ENCODE measurements around the gene LRBA. TPM values are rescaled to one million over a fixed set of nuclear protein-coding genes. Genes with fewer than 3 reads are reported as not detected.
"Not testable (repeated sequence)": the region's sequence is repeated elsewhere in the genome, so short reads cannot be mapped to it uniquely, and the experiment has no call there.

Gene LRBA, protein sequence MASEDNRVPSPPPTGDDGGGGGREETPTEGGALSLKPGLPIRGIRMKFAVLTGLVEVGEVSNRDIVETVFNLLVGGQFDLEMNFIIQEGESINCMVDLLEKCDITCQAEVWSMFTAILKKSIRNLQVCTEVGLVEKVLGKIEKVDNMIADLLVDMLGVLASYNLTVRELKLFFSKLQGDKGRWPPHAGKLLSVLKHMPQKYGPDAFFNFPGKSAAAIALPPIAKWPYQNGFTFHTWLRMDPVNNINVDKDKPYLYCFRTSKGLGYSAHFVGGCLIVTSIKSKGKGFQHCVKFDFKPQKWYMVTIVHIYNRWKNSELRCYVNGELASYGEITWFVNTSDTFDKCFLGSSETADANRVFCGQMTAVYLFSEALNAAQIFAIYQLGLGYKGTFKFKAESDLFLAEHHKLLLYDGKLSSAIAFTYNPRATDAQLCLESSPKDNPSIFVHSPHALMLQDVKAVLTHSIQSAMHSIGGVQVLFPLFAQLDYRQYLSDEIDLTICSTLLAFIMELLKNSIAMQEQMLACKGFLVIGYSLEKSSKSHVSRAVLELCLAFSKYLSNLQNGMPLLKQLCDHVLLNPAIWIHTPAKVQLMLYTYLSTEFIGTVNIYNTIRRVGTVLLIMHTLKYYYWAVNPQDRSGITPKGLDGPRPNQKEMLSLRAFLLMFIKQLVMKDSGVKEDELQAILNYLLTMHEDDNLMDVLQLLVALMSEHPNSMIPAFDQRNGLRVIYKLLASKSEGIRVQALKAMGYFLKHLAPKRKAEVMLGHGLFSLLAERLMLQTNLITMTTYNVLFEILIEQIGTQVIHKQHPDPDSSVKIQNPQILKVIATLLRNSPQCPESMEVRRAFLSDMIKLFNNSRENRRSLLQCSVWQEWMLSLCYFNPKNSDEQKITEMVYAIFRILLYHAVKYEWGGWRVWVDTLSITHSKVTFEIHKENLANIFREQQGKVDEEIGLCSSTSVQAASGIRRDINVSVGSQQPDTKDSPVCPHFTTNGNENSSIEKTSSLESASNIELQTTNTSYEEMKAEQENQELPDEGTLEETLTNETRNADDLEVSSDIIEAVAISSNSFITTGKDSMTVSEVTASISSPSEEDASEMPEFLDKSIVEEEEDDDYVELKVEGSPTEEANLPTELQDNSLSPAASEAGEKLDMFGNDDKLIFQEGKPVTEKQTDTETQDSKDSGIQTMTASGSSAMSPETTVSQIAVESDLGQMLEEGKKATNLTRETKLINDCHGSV (N-terminal part only)
- total RNA-seq, result 100 to 1,000 TPM in 1 of 3 donors, 10 to 100 TPM in 2; 26.9 to 138 (median 93.7) TPM

DNA sequence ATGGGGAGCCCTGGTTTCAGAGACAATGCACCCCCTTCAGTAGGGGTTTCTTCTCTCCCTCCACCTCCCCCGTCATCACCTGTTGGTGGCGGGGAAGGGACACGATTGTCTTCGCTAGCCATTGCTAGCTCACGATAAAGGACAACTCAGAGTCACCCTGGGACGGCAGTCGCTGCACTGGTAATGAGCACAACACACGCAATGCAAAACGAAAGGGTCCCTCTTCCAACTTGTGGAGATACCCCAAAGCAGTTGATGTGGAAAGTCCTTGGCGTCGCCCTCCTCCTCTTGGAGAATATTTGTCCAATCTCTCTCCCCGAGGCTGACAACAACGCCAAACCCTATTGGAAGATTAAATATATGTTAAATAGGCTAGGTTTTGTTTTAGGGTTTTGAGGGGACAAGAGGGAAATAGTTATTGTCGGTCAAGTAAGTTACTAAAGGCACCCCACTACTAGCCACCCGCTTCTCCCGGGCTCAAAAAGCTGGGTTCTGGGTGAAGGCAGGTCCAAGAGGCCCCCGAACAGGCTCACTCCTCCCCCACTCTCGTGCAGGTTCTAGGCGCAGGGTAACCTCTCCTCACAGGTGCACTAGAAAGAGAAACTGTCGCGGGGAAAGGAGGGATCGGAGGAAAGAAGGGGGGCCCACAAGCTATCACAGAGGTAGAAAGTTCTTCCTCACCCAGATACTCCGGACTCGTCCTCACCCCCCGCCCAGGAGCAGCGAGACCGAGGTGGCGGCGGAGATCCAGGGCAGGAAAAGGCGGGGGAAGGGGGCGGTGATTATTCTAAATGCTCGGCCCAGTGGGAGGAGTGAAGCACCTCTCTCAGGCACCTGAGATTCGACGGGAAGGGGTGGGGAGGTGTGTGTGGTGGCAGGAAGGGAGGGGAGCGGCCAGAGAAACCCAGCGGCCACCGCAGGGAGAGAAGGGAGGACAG lies at the start of gene LRBA:
Gene LRBA, minus strand, starts transcription at position 764 of the 938 bp plus-strand sequence. Its CDS starts 642 bp downstream, at position 122.
- TF ChIP-seq POLR2A (IDR thresholded peaks at IDR 0.05), result no peak
- TF ChIP-seq POLR2AphosphoS5 (IDR thresholded peaks at IDR 0.05), result peak in 2 of 3 donors; percentile 13 to 15
- H3K27ac ChIP-seq, result peak within 1 kb of the TSS; percentile 97
- no peaks in the 10 kb centered on the region for H3K9me3 ChIP-seq
- H3K27me3 ChIP-seq, result no peaks in the 10 kb centered on the region
- peaks cover 0 to 3% of the 10 kb centered on the region in 2 donors for H3K4me1 ChIP-seq
- H3K4me3 ChIP-seq, result peak within 1 kb of the TSS; percentile 94 to 99 (median 97)
- peak; percentile 83 to 86 for DNase-seq (ENCODE audit: low spot score in 2 of 2)
- intact Hi-C loops (cut with DNase I; ENCODE audit: low total_unique reads), result loop anchor here (10.0 kb wide), 1 partner anchor 80 kb away; the partner anchor contains the start of gene RPS3A
- no peaks in the 10 kb centered on the region for H3K36me3 ChIP-seq

DNA sequence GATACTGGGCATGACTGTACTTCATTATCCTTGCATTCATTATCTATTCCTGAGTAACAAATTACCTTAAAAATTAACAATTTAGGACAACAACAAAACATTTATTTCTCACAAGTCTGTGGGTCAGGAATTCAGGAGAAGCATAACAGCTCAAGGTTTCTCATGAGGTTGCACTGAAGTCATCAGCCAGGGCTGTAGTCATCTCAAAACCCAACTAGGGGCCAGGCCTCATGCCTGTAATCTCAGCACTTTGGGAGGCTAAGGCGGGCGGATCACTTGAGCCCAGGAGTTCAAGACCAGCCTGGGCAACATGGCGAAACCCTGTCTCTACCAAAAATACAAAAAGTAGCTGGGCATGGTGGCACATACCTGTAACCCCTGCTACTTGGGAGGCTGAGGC lies 48.1 kb upstream of the LRBA start:
- DNase-seq (ENCODE audit: low spot score in 2 of 2); H3K27ac ChIP-seq; H3K27me3 ChIP-seq; H3K4me3 ChIP-seq; H3K9me3 ChIP-seq; H3K4me1 ChIP-seq; H3K36me3 ChIP-seq; intact Hi-C loops (cut with DNase I; ENCODE audit: low total_unique reads): not testable (repeated sequence)

DNA sequence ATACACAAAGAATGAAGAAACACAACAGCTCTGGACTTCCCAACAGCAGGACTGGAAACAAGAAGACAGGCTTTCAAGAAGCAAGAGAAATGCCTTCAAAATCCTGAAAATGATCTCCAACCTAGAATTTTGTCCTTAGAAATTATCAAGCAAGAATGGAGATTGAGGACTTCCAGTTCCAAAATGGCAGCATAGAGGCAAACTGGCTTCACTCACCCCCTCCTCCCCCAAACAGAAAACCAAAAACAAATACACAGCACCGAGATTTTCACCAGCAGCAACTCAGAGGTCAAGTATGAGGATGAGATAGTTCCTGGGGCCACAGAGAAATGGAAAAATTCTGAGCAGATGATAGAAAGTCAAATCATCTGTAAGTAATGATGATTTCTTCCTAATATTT lies 40.5 kb upstream of the LRBA start:
- H3K4me1 ChIP-seq, result no peaks in the 10 kb centered on the region
- H3K9me3 ChIP-seq, result no peaks in the 10 kb centered on the region
- no peak overlapping the region for H3K27ac ChIP-seq
- intact Hi-C loops (cut with DNase I; ENCODE audit: low total_unique reads), result loop anchor here (10.0 kb wide), 1 partner anchor 761 kb away; no protein-coding TSS in a partner anchor
- no peak for DNase-seq (ENCODE audit: low spot score in 2 of 2)
- H3K36me3 ChIP-seq, result no peaks in the 10 kb centered on the region
- no peaks in the 10 kb centered on the region for H3K27me3 ChIP-seq
- H3K4me3 ChIP-seq, result no peak overlapping the region
- TF ChIP-seq POLR2A (IDR thresholded peaks at IDR 0.05) (no peak), POLR2AphosphoS5 (IDR thresholded peaks at IDR 0.05) (no peak)
- TF ChIP-seq, protein P1, sequence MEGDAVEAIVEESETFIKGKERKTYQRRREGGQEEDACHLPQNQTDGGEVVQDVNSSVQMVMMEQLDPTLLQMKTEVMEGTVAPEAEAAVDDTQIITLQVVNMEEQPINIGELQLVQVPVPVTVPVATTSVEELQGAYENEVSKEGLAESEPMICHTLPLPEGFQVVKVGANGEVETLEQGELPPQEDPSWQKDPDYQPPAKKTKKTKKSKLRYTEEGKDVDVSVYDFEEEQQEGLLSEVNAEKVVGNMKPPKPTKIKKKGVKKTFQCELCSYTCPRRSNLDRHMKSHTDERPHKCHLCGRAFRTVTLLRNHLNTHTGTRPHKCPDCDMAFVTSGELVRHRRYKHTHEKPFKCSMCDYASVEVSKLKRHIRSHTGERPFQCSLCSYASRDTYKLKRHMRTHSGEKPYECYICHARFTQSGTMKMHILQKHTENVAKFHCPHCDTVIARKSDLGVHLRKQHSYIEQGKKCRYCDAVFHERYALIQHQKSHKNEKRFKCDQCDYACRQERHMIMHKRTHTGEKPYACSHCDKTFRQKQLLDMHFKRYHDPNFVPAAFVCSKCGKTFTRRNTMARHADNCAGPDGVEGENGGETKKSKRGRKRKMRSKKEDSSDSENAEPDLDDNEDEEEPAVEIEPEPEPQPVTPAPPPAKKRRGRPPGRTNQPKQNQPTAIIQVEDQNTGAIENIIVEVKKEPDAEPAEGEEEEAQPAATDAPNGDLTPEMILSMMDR (IDR thresholded peaks at IDR 0.05), result no peak

DNA sequence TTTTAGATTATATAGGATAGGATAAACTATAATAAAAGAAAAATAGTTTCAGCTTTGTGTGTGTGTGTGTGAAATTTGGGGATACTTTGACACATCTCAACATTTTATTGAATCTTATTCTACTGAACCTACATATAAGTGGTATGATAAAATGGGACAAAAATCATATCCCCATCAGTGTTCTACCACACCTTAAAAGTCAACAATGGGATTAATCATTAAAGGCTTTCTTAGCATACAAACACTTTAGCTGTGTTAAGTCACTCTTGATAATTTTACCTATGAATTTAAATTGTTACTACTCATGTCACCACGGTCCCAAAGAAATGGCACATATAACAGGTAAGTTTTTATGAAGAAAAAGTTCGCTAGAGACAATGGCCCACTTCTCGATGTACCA lies 37.7 kb upstream of the LRBA start:
- intact Hi-C loops (cut with DNase I; ENCODE audit: low total_unique reads), result loop anchor here (10.0 kb wide), 1 partner anchor 758 kb away; no protein-coding TSS in a partner anchor
- no peaks in the 10 kb centered on the region for H3K27me3 ChIP-seq
- DNase-seq (ENCODE audit: low spot score in 2 of 2), result no peak
- H3K9me3 ChIP-seq, result no peaks in the 10 kb centered on the region
- TF ChIP-seq POLR2A (IDR thresholded peaks at IDR 0.05), result no peak
- TF ChIP-seq POLR2AphosphoS5 (IDR thresholded peaks at IDR 0.05), result no peak
- TF ChIP-seq, protein P1 (IDR thresholded peaks at IDR 0.05), result no peak
- H3K4me3 ChIP-seq, result no peak overlapping the region
- H3K4me1 ChIP-seq, result no peaks in the 10 kb centered on the region
- H3K36me3 ChIP-seq, result no peaks in the 10 kb centered on the region
- H3K27ac ChIP-seq, result no peak overlapping the region

DNA sequence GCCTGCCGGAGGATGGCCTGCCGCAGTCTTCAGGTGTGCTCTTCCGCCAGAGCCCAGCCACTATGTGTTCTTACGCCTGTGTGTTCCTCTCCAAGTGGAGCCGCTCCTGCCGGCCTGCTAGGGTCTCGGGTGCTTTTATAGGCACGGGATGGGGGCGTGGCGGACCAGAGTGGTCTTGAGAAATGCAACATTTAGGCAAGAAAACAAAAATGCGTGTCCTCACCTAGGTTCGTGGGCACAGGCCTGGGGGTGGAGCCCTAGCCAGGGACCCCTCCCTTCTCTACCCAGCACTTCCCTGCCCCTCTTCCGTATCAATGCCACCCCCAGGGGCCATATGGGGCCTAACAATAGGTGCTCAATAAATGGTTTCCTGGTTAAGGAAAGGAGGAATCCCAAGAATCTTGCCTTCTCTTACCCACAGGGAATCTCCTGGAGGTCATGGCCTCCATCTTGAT lies 34.4 kb upstream of the LRBA start:
- intact Hi-C loops (cut with DNase I; ENCODE audit: low total_unique reads), result no loop called here
- DNase-seq (ENCODE audit: low spot score in 2 of 2), result no peak
- Histone ChIP-seq H3K9me3 (no peaks in the 10 kb centered on the region), H3K27ac (no peak overlapping the region), H3K36me3 (no peaks in the 10 kb centered on the region), H3K4me1 (no peaks in the 10 kb centered on the region), H3K4me3 (no peak overlapping the region), H3K27me3 (no peaks in the 10 kb centered on the region)
- TF ChIP-seq, protein P1 (IDR thresholded peaks at IDR 0.05), result no peak
- no peak for TF ChIP-seq POLR2A (IDR thresholded peaks at IDR 0.05)
- TF ChIP-seq POLR2AphosphoS5 (IDR thresholded peaks at IDR 0.05), result no peak

All from breast epithelium (tissue), 4 donors.